Uterus (tissue), 2 donors: ENCODE data around the gene SAMD4B.

ENCODE experiments used
- CTCF ChIP-seq, 4 experiments: fragments of 200-600 bp in 2 of 4; fragments of 450-650 bp in 2 of 4; sonication (generic) in 2 of 4; IDR thresholded peaks; one replicate each; pipeline ENCODE4 v1.5.1; 2016 to 2019; ENCODE audit warnings: antibody characterized with exemption in 4 of 4, mild to moderate bottlenecking in 2 of 4, moderate library complexity in 1 of 4
- POLR2A ChIP-seq, 2 donors: fragments of 450-650 bp; IDR thresholded peaks; one replicate each; pipeline ENCODE4 v1.6.1; 2016; ENCODE audit warnings: antibody characterized with exemption in 2 of 2, mild to moderate bottlenecking in 1 of 2, moderate library complexity in 1 of 2

- peak; percentile 93 to 97 (median 94) for TF ChIP-seq CTCF (IDR thresholded peaks at IDR 0.05)
- no peak for TF ChIP-seq POLR2A (IDR thresholded peaks at IDR 0.05)
Measured at GRCh38 chr19:39328046-39328705, 14.0 kb upstream of the SAMD4B start.
